HK-2 (cell line): ENCODE measurements around the gene FBXW5.

Experiments used
- DNase-seq: peaks from one replicate; pipeline ENCODE4 v3.0.0-alpha.2; 2018; ENCODE audit not compliant: unreplicated experiment

Gene FBXW5

GRCh38 chr9:136910901-136911245, 33.7 kb downstream of the FBXW5 start:
- no peak for DNase-seq

- DNase-seq: no peak
Measured at GRCh38 chr9:136910197-136910900, 34.2 kb downstream of the FBXW5 start.

- DNase-seq: no peak
Measured at GRCh38 chr9:136907011-136907914, 37.3 kb downstream of the FBXW5 start.

- DNase-seq: no peak
Measured at GRCh38 chr9:136906266-136906665, 38.3 kb downstream of the FBXW5 start.

GRCh38 chr9:136903041-136903554, 41.4 kb downstream of the FBXW5 start:
- no peak for DNase-seq

- peak; percentile 90 for DNase-seq
Measured at GRCh38 chr9:136902259-136902821, 42.2 kb downstream of the FBXW5 start.

GRCh38 chr9:136901516-136902258, 42.9 kb downstream of the FBXW5 start:
- peak; percentile 84 for DNase-seq

GRCh38 chr9:136900988-136901515, 43.5 kb downstream of the FBXW5 start:
- peak; percentile 73 for DNase-seq

GRCh38 chr9:136900556-136900955, 44.0 kb downstream of the FBXW5 start:
- no peak for DNase-seq

GRCh38 chr9:136899196-136899595, 45.3 kb downstream of the FBXW5 start:
- no peak for DNase-seq

- DNase-seq: no peak
Measured at GRCh38 chr9:136898483-136899100, 45.9 kb downstream of the FBXW5 start.

- DNase-seq: no peak
Measured at GRCh38 chr9:136896027-136896426, 48.5 kb downstream of the FBXW5 start.

GRCh38 chr9:136890661-136891060, 53.9 kb downstream of the FBXW5 start:
- DNase-seq: no peak
